Measurements from ENCODE around the gene HMGN4. TPM values are rescaled to one million over a fixed set of nuclear protein-coding genes. Genes with fewer than 3 reads are reported as not detected.

The HMGN4 gene
- total and polyA plus RNA-seq, 2 donors from 2014 or later, result 49.3 to 72.7 TPM

DNA sequence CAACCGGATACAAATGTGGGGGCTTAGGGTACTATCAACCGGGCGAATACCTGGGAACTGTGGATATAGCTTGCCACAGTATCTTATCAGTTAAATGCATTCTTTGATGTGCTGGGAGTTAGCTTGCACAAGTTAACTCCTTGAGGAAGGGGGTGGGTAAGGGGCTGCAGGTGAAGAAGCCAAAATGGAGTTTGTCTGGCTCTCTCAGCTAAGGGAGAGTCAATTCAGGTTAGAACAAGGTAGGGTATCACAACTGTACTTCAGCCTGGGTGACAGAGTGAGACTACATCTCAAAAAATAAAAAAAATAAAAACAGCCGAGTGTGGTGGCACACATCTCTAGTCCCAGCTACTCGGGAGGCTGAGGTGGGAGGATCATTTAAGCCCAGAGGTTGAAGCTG, 46.6 kb upstream of the HMGN4 start:
- no peaks in the 10 kb centered on the region for H3K27me3 ChIP-seq (ENCODE audit: control insufficient read depth, insufficient read depth, low read length)
- H3K9ac ChIP-seq (ENCODE audit: low read length in 3 of 3), result no peak overlapping the region
- H3K36me3 ChIP-seq (ENCODE audit: control insufficient read depth in 2 of 3, insufficient read depth in 3 of 3, low read length in 3 of 3), result no peaks in the 10 kb centered on the region
- TF ChIP-seq, protein P1, sequence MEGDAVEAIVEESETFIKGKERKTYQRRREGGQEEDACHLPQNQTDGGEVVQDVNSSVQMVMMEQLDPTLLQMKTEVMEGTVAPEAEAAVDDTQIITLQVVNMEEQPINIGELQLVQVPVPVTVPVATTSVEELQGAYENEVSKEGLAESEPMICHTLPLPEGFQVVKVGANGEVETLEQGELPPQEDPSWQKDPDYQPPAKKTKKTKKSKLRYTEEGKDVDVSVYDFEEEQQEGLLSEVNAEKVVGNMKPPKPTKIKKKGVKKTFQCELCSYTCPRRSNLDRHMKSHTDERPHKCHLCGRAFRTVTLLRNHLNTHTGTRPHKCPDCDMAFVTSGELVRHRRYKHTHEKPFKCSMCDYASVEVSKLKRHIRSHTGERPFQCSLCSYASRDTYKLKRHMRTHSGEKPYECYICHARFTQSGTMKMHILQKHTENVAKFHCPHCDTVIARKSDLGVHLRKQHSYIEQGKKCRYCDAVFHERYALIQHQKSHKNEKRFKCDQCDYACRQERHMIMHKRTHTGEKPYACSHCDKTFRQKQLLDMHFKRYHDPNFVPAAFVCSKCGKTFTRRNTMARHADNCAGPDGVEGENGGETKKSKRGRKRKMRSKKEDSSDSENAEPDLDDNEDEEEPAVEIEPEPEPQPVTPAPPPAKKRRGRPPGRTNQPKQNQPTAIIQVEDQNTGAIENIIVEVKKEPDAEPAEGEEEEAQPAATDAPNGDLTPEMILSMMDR (IDR thresholded peaks at IDR 0.05; ENCODE audit: borderline replicate concordance, extremely low read depth, insufficient read depth), result no peak
- intact Hi-C loops (cut with DNase I), result no loop called here
- DNase-seq (no peak), FAIRE-seq (no peak)
- H3K27ac ChIP-seq (ENCODE audit: low read depth in 2 of 2, low read length in 2 of 2), result no peak overlapping the region
- peaks cover 0 to 4% (median 0%) of the 10 kb centered on the region in 3 donors for H3K9me3 ChIP-seq (ENCODE audit: control insufficient read depth in 2 of 3, insufficient read depth in 1 of 3, low read length in 3 of 3)
- H3K4me1 ChIP-seq (ENCODE audit: control insufficient read depth in 2 of 3, insufficient read depth in 2 of 3, low read depth in 1 of 3, low read length in 3 of 3), result no peaks in the 10 kb centered on the region
- H3K4me3 ChIP-seq (ENCODE audit: low read length in 3 of 3), result no peak overlapping the region

DNA sequence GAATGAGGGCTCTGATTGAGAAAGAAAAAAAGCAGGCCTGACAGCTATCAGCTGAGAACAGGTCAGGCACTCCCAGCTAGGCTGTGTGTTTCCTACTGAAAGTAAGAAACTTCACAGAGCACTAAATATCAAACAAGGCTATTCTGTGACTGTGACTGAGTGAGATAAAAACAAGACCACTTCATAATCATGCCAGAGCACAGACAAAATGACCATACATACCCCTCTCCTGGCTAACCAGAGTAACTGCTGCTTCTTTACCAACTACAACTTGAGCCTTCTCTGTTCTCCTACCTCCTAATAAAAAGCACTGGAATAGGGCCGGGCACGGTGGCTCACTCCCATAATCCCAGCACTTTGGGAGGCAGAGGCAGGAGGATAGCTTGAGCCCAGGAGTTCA, 44.9 kb upstream of the HMGN4 start:
- intact Hi-C loops (cut with DNase I), result no loop called here
- no peak overlapping the region for H3K4me3 ChIP-seq (ENCODE audit: low read length in 3 of 3)
- no peaks in the 10 kb centered on the region for H3K4me1 ChIP-seq (ENCODE audit: control insufficient read depth in 2 of 3, insufficient read depth in 2 of 3, low read depth in 1 of 3, low read length in 3 of 3)
- TF ChIP-seq, protein P1 (IDR thresholded peaks at IDR 0.05; ENCODE audit: borderline replicate concordance, extremely low read depth, insufficient read depth), result no peak
- no peak overlapping the region for H3K9ac ChIP-seq (ENCODE audit: low read length in 3 of 3)
- no peak overlapping the region for H3K27ac ChIP-seq (ENCODE audit: low read depth in 2 of 2, low read length in 2 of 2)
- H3K36me3 ChIP-seq (ENCODE audit: control insufficient read depth in 2 of 3, insufficient read depth in 3 of 3, low read length in 3 of 3), result no peaks in the 10 kb centered on the region
- FAIRE-seq (no peak), DNase-seq (no peak)
- no peaks in the 10 kb centered on the region for H3K9me3 ChIP-seq (ENCODE audit: control insufficient read depth in 2 of 3, insufficient read depth in 1 of 3, low read length in 3 of 3)
- H3K27me3 ChIP-seq (ENCODE audit: control insufficient read depth, insufficient read depth, low read length), result no peaks in the 10 kb centered on the region

DNA sequence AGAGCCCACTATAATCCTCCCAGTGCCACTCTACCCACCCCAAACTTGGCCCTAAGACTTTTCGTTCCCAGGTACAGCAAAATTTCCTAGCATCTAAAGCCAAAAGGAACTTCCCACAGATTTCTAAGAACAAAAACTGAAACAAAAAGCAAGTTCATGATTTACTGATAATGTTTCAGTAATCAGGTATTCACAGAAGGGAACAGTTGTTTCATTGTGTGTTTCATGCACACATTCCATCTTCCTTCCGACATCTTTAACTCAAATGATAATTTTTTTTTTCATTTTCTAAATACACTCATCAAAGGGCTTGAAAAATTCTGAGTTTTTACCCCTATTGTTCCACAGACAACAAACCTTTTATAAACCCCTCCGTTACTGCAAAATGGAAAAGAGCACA, 44.0 kb upstream of the HMGN4 start:
- H3K9me3 ChIP-seq (ENCODE audit: control insufficient read depth in 2 of 3, insufficient read depth in 1 of 3, low read length in 3 of 3), result no peaks in the 10 kb centered on the region
- DNase-seq, result no peak
- no peak overlapping the region for H3K4me3 ChIP-seq (ENCODE audit: low read length in 3 of 3)
- H3K9ac ChIP-seq (ENCODE audit: low read length in 3 of 3), result no peak overlapping the region
- TF ChIP-seq, protein P1 (IDR thresholded peaks at IDR 0.05; ENCODE audit: borderline replicate concordance, extremely low read depth, insufficient read depth), result no peak
- H3K36me3 ChIP-seq (ENCODE audit: control insufficient read depth in 2 of 3, insufficient read depth in 3 of 3, low read length in 3 of 3), result no peaks in the 10 kb centered on the region
- no peaks in the 10 kb centered on the region for H3K27me3 ChIP-seq (ENCODE audit: control insufficient read depth, insufficient read depth, low read length)
- intact Hi-C loops (cut with DNase I), result no loop called here
- FAIRE-seq, result no peak
- H3K4me1 ChIP-seq (ENCODE audit: control insufficient read depth in 2 of 3, insufficient read depth in 2 of 3, low read depth in 1 of 3, low read length in 3 of 3), result no peaks in the 10 kb centered on the region
- H3K27ac ChIP-seq (ENCODE audit: low read depth in 2 of 2, low read length in 2 of 2), result no peak overlapping the region

DNA sequence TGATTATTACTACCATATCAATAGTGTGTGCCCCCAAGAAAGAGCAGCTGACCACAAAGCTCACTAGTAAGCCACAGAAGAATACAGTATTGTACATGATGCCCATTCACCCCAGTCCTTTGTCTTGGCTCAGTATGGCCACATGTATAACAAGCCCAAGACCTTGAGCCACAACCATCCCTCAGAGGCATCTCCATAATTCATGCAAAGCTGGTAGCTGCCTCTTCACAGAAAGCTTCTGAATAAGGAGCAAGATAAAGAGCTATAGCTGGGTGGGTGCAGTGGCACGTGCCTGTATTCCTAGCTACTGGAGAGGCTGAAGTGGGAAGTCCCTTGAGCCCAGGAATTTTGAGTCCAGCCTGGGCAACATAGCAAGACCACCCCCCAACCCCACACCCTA, 42.9 kb upstream of the HMGN4 start:
- FAIRE-seq, result no peak

More for the DNA sequence above, 42.9 kb upstream of the HMGN4 start:
- H3K27me3 ChIP-seq (ENCODE audit: control insufficient read depth, insufficient read depth, low read length), result no peaks in the 10 kb centered on the region
- no peak for DNase-seq
- H3K9ac ChIP-seq (ENCODE audit: low read length in 3 of 3), result no peak overlapping the region
- intact Hi-C loops (cut with DNase I), result no loop called here
- H3K36me3 ChIP-seq (ENCODE audit: control insufficient read depth in 2 of 3, insufficient read depth in 3 of 3, low read length in 3 of 3), result no peaks in the 10 kb centered on the region
- H3K27ac ChIP-seq (ENCODE audit: low read depth in 2 of 2, low read length in 2 of 2), result no peak overlapping the region
- H3K9me3 ChIP-seq (ENCODE audit: control insufficient read depth in 2 of 3, insufficient read depth in 1 of 3, low read length in 3 of 3), result no peaks in the 10 kb centered on the region
- H3K4me1 ChIP-seq (ENCODE audit: control insufficient read depth in 2 of 3, insufficient read depth in 2 of 3, low read depth in 1 of 3, low read length in 3 of 3), result no peaks in the 10 kb centered on the region
- H3K4me3 ChIP-seq (ENCODE audit: low read length in 3 of 3), result no peak overlapping the region
- TF ChIP-seq, protein P1 (IDR thresholded peaks at IDR 0.05; ENCODE audit: borderline replicate concordance, extremely low read depth, insufficient read depth), result no peak

Data from kidney (tissue), 14 donors.